ENCODE data around the gene EARS2. TPM values are rescaled to one million over a fixed set of nuclear protein-coding genes. Genes with fewer than 3 reads are reported as not detected.

EARS2 gene
- polyA plus RNA-seq, 1 donor (not counting 4 experiments of a cell fraction or from before 2014, with no cell fraction given) = 32.7 TPM

DNA sequence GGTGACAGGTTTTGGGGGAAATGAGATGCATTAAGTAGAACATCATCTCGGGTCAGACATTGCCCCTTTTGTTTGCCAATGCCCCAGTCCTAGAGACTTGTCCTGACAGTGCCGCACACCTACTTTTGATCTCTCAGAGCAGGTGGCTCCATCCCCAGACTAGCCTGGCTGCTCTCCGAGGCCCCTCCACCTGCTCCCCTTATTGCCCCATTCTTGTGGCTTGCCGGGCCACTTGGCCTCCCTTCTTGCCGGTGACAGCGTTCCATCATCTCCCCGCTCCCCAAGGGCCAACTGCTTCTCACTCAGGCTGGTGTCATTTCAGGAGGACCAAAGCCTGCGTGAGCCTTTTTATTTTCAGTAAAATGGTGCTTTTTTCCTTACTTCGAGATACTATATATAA, 15.2 kb upstream of the EARS2 start:
- peaks cover 25 to 28% of the 10 kb centered on the region in 2 experiments for H3K36me3 ChIP-seq (ENCODE audit: control insufficient read depth in 2 of 2, extremely low read depth in 1 of 2, insufficient read depth in 2 of 2, low read length in 2 of 2)
- dilution Hi-C loops (cut with MboI; ENCODE audit: extremely low pct_ligation_motif_present, low sequenced_read_pairs) = no loop called here

DNA sequence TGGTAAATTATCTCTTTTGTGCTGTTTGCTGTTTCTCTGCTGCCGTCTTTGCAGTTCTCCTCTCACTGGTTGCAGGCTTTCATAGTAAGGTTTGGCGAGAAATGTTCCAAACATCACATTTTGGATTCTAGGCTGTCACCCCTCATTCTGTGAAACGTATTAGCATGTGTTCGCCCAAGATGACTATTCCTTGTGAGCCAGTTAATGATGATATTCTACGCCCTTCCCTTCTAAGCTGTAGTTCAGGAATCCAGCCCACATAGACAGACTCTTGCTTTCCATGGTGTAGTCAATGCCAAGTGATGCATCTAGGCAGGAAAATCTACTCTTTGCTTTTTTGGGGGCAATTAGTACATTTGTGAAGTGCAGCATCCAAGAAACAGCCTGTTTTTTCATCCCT, 14.7 kb upstream of the EARS2 start:
- Histone ChIP-seq H3K4me2 (ENCODE audit: control insufficient read depth, extremely low read depth, insufficient read depth, low read depth, low read length) (no peak overlapping the region), H3K4me1 (ENCODE audit: control insufficient read depth, extremely low read depth, insufficient read depth, low read length) (no peaks in the 10 kb centered on the region), H3K27ac (ENCODE audit: control insufficient read depth, insufficient read depth, low read length) (no peak overlapping the region), H3K9me1 (ENCODE audit: control insufficient read depth, extremely low read depth, insufficient read depth, low read length) (no peaks in the 10 kb centered on the region), H3K27me3 (ENCODE audit: control insufficient read depth, extremely low read depth, insufficient read depth, low read length) (no peaks in the 10 kb centered on the region), H3K79me2 (ENCODE audit: control insufficient read depth, insufficient read depth, low read length) (no peaks in the 10 kb centered on the region), H2AFZ (ENCODE audit: control insufficient read depth, low read length) (no peak overlapping the region), H3K9me3 (ENCODE audit: control insufficient read depth, low read depth, low read length) (no peaks in the 10 kb centered on the region), H3K9ac (ENCODE audit: control insufficient read depth, extremely low read depth, insufficient read depth, low read length) (no peak overlapping the region), H3K36me3 (ENCODE audit: control insufficient read depth in 2 of 2, extremely low read depth in 1 of 2, insufficient read depth in 2 of 2, low read length in 2 of 2) (peaks cover 28 to 30% of the 10 kb centered on the region in 2 experiments), H3K4me3 (ENCODE audit: control insufficient read depth in 2 of 3, extremely low read depth in 1 of 3, insufficient read depth in 2 of 3, low read depth in 1 of 3, low read length in 3 of 3) (no peak overlapping the region), H4K20me1 (ENCODE audit: control insufficient read depth, extremely low read depth, insufficient read depth, low read length) (no peaks in the 10 kb centered on the region)
- DNase-seq (ENCODE audit: low read depth, low spot score) (no peak), FAIRE-seq (no peak)
- TF ChIP-seq, protein P1, sequence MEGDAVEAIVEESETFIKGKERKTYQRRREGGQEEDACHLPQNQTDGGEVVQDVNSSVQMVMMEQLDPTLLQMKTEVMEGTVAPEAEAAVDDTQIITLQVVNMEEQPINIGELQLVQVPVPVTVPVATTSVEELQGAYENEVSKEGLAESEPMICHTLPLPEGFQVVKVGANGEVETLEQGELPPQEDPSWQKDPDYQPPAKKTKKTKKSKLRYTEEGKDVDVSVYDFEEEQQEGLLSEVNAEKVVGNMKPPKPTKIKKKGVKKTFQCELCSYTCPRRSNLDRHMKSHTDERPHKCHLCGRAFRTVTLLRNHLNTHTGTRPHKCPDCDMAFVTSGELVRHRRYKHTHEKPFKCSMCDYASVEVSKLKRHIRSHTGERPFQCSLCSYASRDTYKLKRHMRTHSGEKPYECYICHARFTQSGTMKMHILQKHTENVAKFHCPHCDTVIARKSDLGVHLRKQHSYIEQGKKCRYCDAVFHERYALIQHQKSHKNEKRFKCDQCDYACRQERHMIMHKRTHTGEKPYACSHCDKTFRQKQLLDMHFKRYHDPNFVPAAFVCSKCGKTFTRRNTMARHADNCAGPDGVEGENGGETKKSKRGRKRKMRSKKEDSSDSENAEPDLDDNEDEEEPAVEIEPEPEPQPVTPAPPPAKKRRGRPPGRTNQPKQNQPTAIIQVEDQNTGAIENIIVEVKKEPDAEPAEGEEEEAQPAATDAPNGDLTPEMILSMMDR (optimal IDR thresholded peaks at IDR 0.05 in 1 of 3, IDR thresholded peaks at IDR 0.05 in 1 of 3, conservative IDR thresholded peaks at IDR 0.05 in 1 of 3; ENCODE audit: extremely low read depth in 1 of 3, insufficient read depth in 2 of 3, low read length in 3 of 3) = no peak
- TF ChIP-seq EZH2 (IDR thresholded peaks at IDR 0.05; ENCODE audit: low read length) = no peak
- dilution Hi-C loops (cut with MboI; ENCODE audit: extremely low pct_ligation_motif_present, low sequenced_read_pairs) = no loop called here

More for the DNA sequence above, 15.2 kb upstream of the EARS2 start:
- TF ChIP-seq, protein P1 (optimal IDR thresholded peaks at IDR 0.05 in 1 of 3, IDR thresholded peaks at IDR 0.05 in 1 of 3, conservative IDR thresholded peaks at IDR 0.05 in 1 of 3; ENCODE audit: extremely low read depth in 1 of 3, insufficient read depth in 2 of 3, low read length in 3 of 3) = no peak
- TF ChIP-seq EZH2 (IDR thresholded peaks at IDR 0.05; ENCODE audit: low read length) = no peak
- Histone ChIP-seq H3K9me3 (ENCODE audit: control insufficient read depth, low read depth, low read length) (no peaks in the 10 kb centered on the region), H3K9me1 (ENCODE audit: control insufficient read depth, extremely low read depth, insufficient read depth, low read length) (no peaks in the 10 kb centered on the region), H3K27ac (ENCODE audit: control insufficient read depth, insufficient read depth, low read length) (no peak overlapping the region), H3K79me2 (ENCODE audit: control insufficient read depth, insufficient read depth, low read length) (no peaks in the 10 kb centered on the region), H3K4me3 (ENCODE audit: control insufficient read depth in 2 of 3, extremely low read depth in 1 of 3, insufficient read depth in 2 of 3, low read depth in 1 of 3, low read length in 3 of 3) (no peak overlapping the region), H3K4me2 (ENCODE audit: control insufficient read depth, extremely low read depth, insufficient read depth, low read depth, low read length) (no peak overlapping the region), H4K20me1 (ENCODE audit: control insufficient read depth, extremely low read depth, insufficient read depth, low read length) (no peaks in the 10 kb centered on the region), H3K4me1 (ENCODE audit: control insufficient read depth, extremely low read depth, insufficient read depth, low read length) (no peaks in the 10 kb centered on the region), H3K9ac (ENCODE audit: control insufficient read depth, extremely low read depth, insufficient read depth, low read length) (no peak overlapping the region), H2AFZ (ENCODE audit: control insufficient read depth, low read length) (no peak overlapping the region), H3K27me3 (ENCODE audit: control insufficient read depth, extremely low read depth, insufficient read depth, low read length) (no peaks in the 10 kb centered on the region)
- FAIRE-seq (no peak), DNase-seq (ENCODE audit: low read depth, low spot score) (no peak)
